ENCODE results near the gene SYTL3.
"Not testable (repeated sequence)": the region's sequence is repeated elsewhere in the genome, so short reads cannot be mapped to it uniquely, and the experiment has no call there.

SYTL3 gene

GRCh38 chr6:158642097-158642601, 7.7 kb upstream of the SYTL3 start:
- FAIRE-seq, result no peak

- FAIRE-seq, result no peak
Observed at GRCh38 chr6:158643836-158644230, 6.0 kb upstream of the SYTL3 start.

GRCh38 chr6:158644231-158645063, 5.4 kb upstream of the SYTL3 start, which contains the start of gene DYNLT1:
DYNLT1 (minus strand) TSS chr6:158644743; CDS start chr6:158644708, 35 bp downstream.
- peak; percentile 53 for FAIRE-seq

DNA sequence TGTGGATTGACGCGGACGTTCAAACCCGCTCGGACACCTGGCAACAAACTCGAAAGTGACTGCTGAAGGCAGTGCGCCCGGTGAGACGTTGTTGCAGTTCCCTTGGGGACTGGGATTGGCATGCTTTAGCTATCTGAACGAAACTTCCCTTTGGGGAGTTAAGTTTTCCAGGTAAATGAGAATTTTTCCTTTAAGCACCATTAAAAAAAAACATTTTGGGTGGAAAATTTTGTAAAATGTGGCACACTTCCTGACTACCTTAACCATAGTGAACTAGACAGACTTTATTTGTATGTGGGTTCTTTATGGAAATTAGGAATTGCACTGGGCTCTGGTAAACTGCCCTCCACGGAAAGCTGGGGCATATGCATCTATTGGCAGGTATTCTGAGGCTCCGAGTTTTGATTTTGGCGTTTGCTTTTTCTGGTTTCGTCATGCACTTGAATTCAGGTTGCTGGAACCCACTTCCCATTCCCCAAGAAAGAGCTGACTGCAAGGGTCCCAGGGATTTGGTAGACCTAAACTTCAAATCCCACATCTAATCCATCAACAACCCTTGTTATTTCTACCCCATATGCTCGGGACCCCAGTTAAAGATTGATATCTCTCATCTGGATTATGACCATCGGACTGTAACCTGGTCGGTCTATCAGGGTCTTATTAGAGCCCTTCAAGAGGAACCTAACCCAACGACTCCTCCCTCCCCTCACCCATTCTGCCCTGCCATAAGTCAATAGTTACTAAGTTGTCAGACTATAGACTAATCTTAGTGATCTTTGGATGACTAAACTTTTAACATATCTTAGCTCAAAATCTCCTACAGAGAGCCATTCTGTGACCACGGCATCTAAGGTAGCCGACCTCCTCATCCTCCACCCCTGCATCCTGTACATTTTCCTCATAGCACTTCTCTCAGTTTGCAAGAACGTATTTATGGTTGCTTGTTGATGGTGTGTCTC, 4.5 kb upstream of the SYTL3 start:
- FAIRE-seq, result no peak

- no peak for FAIRE-seq
Observed at GRCh38 chr6:158646023-158646910, 3.6 kb upstream of the SYTL3 start.

- FAIRE-seq, result no peak
Observed at GRCh38 chr6:158647501-158647900, 2.4 kb upstream of the SYTL3 start.

DNA sequence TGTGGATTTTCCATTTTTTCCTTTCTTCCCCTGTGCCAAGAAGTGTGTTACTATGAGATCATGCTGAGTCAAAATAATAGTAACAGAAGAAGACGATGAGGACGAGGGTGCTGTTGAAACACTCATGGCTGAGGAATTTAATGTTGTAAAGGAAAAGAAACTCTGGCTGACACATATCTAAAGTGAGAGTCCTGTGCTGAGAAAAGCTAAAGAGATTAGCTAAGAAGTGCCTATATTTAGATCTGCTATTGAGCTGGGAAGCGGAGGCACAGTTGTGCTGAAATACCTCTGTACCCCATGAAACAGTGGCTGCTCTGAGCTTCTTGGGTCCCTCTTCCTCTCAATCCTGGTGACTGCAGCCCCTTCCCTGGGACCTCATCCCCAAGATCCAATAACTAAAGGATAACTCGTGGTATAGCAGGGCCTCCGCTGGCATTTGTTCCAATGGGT, 1.1 kb upstream of the SYTL3 start:
- FAIRE-seq, result no peak

- FAIRE-seq, result not testable (repeated sequence)
Observed at GRCh38 chr6:158651981-158652737, 2.3 kb downstream of the SYTL3 start.

DNA sequence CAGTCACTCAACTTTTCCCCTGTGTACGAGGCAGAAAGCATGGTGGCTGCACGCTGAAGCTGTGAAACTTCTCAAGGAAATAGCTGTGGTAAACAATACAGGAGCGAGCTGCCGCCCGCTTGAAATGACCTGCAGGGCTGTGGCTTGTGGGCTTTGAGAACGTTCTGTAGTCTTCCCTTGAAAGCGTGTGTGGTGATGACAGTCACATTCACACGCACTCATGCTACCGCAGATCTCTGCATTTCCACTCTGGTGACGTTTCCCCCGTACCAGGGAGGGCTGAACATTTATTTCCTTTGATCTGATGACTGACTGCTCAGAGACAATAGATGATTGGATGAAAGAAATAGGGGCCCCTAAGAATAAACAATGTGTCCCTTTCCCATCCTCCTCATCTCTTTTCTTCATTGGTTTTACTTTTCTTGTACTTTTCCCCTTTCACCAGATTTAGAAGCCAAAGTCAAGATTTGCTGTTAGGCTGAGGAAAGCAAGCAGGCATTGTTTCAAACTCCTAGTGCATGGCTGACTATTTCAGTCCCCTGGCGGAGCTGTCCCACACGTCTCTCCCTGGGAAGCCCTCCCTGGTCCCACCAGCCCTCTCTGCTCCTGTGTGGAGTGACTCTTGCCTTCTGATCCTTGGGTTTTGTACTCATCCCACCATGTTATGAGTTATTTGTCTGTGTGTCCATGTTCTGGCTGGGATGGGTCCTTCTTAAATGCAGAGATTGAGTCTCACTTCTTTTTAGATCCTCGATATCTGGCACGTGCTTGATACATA, 3.9 kb downstream of the SYTL3 start:
- FAIRE-seq, result no peak

- FAIRE-seq, result no peak
Observed at GRCh38 chr6:158654498-158654897, 4.6 kb downstream of the SYTL3 start.

DNA sequence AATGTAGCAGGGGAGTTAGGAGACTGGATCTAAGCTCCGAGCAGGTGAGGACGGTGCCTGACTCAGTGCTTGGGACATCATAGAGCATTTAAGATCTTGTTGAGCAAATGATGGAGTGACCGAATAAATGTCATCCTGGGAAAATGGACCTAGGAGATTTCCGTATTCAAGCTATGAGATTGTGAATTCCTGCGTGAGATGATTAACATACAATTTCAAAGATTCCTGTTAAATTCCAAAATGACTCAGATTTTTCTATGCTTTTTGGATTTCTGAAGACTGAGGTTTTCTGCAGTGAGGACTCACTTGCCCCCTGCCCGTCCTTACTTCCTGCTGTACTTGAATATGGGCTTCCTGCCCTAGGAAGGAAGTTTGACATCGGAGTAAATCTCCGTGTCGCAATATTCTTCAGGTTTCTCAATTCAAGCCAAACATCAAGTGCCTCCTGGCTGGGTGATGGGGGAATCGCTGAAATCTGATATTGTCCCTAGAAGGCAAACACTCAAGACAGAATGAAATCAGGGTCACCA, 5.2 kb downstream of the SYTL3 start:
- no peak for FAIRE-seq

- FAIRE-seq, result no peak
Observed at GRCh38 chr6:158655569-158656450, 6.0 kb downstream of the SYTL3 start.

DNA sequence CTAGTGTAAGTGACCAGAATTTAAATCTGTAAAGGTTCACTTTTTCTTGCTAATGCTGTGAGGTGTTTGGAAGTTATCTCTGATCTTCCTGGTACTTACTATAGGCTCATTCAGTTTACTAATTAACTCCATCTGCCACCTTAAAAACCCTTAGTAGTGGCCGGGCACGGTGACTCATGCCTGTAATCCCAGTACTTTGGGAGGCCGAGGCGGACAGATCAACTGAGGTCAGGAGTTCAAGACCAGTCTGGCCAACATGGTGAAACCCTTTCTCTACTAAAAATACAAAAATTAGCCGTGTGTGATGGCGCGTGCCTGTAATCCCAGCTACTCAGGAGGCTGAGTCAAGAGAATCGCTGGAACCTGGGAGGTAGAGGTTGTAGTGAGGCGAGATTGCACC, 7.1 kb downstream of the SYTL3 start:
- not testable (repeated sequence) for FAIRE-seq

GRCh38 chr6:158660333-158660754, 10.5 kb downstream of the SYTL3 start:
- FAIRE-seq, result peak; percentile 49

DNA sequence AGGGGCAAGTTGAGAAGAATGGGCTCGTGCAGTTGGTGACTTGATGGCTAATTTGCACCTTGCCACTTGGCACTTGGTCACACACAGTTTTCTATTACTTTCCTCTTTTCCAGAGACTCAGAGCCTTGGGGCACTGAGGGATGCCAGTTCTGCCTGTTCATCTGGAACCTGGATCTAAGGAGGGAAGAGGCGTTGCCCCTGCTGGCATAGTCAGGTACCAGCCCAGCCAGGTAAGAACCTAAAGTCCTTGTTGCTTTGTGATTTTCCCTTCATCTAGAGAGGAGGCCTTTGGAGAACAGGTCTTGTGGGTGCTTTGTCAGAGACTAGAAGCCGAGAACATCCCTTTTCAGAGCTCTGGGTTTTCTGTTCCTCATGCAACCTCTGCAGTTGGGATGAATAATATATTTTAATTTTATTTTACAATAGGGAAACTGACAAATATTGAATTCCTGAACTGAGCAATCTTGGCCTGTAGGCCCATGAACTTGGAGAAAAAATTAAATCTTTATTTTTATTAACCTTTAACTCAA, 11.4 kb downstream of the SYTL3 start:
- FAIRE-seq, result no peak

DNA sequence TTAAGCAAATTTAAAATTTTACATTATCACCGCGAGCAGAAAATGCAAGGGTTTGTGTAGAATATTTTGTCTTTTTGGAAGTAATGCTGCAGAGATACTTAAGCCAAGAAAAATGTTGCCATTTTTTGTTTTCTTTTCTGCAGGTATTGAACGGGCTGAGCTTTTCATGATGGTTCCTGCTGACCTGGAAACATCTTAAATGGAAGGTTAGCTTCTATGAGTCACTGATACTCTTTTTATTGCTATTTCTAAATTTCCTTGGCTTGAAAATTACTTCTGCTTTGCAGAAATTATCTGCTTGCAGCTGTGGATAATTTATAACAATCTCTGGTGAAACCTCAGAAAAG, 12.7 kb downstream of the SYTL3 start:
- no peak for FAIRE-seq

- no peak for FAIRE-seq
Observed at GRCh38 chr6:158662954-158663624, 13.2 kb downstream of the SYTL3 start.

DNA sequence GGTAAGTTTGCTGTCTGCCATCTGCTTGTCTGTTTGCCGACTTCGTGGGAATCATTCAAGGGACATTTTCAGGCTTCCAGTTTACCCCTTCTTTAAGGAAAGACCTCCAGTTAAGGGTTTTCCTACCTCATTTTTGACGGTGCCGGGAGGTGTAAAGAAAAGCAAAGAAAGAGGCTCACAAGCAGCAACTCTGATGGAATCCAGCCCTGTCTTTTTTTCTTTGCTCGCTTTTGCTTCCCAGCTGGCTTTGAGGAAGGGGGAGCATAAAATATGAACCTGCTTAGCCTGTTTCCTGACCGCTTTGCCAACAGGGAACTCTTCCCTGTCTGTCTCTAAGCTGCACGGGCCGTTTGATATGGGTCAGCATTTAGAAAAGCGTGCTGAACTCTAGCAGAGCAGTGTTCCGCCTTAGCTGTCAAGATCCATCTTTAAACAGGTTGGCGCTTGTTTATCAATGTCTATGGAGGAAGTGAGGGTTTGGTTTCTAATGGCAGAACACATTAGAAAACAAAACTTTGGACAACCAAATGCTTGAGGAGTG, 13.8 kb downstream of the SYTL3 start:
- no peak for FAIRE-seq
